ENCODE measurements around the gene ADAMTS5. TPM values are rescaled to one million over a fixed set of nuclear protein-coding genes. Genes with fewer than 3 reads are reported as not detected.

The ADAMTS5 gene
- total and polyA plus RNA-seq, 7 experiments from 2014 or later, result 0.03 to 0.12 TPM; not detected in 5

- DNase-seq (no peak), ATAC-seq (no peak)
- intact Hi-C loops (cut with micrococcal nuclease), result no loop called here
- Histone ChIP-seq H3K4me1 (ENCODE audit: control insufficient read depth in 2 of 2, insufficient read depth in 2 of 2, low read length in 2 of 2) (no peaks in the 10 kb centered on the region), H3K27me3 (ENCODE audit: control insufficient read depth in 2 of 2, insufficient read depth in 2 of 2, low read length in 2 of 2) (no peaks in the 10 kb centered on the region), H3K27ac (ENCODE audit: low read depth, low read length) (no peak overlapping the region), H3K9me3 (ENCODE audit: control insufficient read depth in 2 of 3, low read length in 3 of 3) (no peaks in the 10 kb centered on the region), H3K4me3 (ENCODE audit: low read length) (no peak overlapping the region), H3K36me3 (ENCODE audit: control insufficient read depth in 2 of 3, insufficient read depth in 3 of 3, low read length in 3 of 3) (no peaks in the 10 kb centered on the region)
- no peaks in the 10 kb centered on the region for H3K4me1 Mint-ChIP-seq
- H3K4me3 Mint-ChIP-seq, result no peak overlapping the region
- CTCF ChIA-PET, result no interaction called here
- peaks cover 0 to 2% (median 0%) of the 10 kb centered on the region in 11 donors for H3K9me3 Mint-ChIP-seq
- no peaks in the 10 kb centered on the region for H3K36me3 Mint-ChIP-seq
- POLR2A ChIA-PET, result no interaction called here
- H3K27ac Mint-ChIP-seq, result no peak overlapping the region
- H3K27me3 Mint-ChIP-seq, result peaks cover 0 to 16% (median 10%) of the 10 kb centered on the region in 5 donors
Measured at GRCh38 chr21:26936641-26937040, 30.2 kb downstream of the ADAMTS5 start.

DNA sequence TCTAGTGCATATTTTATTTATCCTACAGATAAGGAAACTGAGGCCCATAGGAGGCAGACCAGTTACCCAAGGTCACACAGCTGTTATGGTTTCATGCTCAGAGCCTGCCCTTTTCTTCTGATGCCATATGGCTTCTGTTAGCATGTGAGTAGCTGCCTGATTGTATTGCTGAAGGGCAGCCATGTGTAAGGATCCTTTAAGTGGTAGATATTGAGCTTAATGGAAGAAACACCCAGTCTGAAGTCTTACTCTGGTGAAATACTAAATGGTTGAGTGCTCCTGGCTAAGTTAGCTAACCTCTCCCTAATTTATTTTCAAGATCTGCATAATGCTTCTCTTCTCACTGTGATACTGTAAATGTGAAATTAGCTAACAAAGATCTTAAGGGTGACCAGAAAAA, 30.9 kb downstream of the ADAMTS5 start:
- no peak overlapping the region for H3K4me3 Mint-ChIP-seq
- Histone ChIP-seq H3K4me1 (ENCODE audit: control insufficient read depth in 2 of 2, insufficient read depth in 2 of 2, low read length in 2 of 2) (no peaks in the 10 kb centered on the region), H3K9me3 (ENCODE audit: control insufficient read depth in 2 of 3, low read length in 3 of 3) (no peaks in the 10 kb centered on the region), H3K4me3 (ENCODE audit: low read length) (no peak overlapping the region), H3K27me3 (ENCODE audit: control insufficient read depth in 2 of 2, insufficient read depth in 2 of 2, low read length in 2 of 2) (no peaks in the 10 kb centered on the region), H3K27ac (ENCODE audit: low read depth, low read length) (no peak overlapping the region), H3K36me3 (ENCODE audit: control insufficient read depth in 2 of 3, insufficient read depth in 3 of 3, low read length in 3 of 3) (no peaks in the 10 kb centered on the region)
- H3K9me3 Mint-ChIP-seq, result peaks cover 0 to 2% (median 0%) of the 10 kb centered on the region in 11 donors
- ATAC-seq, result no peak
- POLR2A ChIA-PET, result no interaction called here
- intact Hi-C loops (cut with micrococcal nuclease), result no loop called here
- H3K4me1 Mint-ChIP-seq, result no peaks in the 10 kb centered on the region
- H3K27me3 Mint-ChIP-seq, result peaks cover 0 to 16% (median 10%) of the 10 kb centered on the region in 5 donors
- CTCF ChIA-PET, result interaction anchor here (0.7 kb wide), 1 partner anchor 58 kb away, joined by 3 read pairs; no protein-coding TSS in a partner anchor
- DNase-seq, result no peak
- H3K27ac Mint-ChIP-seq, result no peak overlapping the region
- no peaks in the 10 kb centered on the region for H3K36me3 Mint-ChIP-seq

DNA sequence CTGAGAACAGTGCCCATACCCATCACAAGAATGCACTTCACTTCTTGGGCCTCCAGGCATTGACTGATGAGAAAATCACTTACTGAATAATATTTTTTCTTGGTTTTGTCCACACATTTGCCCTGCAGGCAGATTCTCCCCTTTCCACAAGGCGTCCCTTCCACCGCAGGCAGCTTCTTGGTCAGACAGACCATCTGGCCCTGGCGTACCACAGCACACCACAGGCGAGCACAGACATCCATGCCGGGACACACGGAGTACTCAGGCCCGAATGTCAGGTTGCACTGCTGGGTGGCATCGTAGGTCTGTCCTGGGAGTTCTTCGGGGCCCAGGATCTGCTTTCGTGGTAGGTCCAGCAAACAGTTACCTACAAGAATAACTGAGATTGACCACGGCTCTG, 32.5 kb downstream of the ADAMTS5 start:
- peaks cover 0 to 21% (median 10%) of the 10 kb centered on the region in 5 donors for H3K27me3 Mint-ChIP-seq
- CTCF ChIA-PET, result no interaction called here
- DNase-seq (no peak), ATAC-seq (no peak)
- no peaks in the 10 kb centered on the region for H3K36me3 ChIP-seq (ENCODE audit: control insufficient read depth in 2 of 3, insufficient read depth in 3 of 3, low read length in 3 of 3)
- H3K9me3 Mint-ChIP-seq, result peaks cover 0 to 2% (median 0%) of the 10 kb centered on the region in 11 donors
- POLR2A ChIA-PET, result no interaction called here
- H3K4me1 ChIP-seq (ENCODE audit: control insufficient read depth in 2 of 2, insufficient read depth in 2 of 2, low read length in 2 of 2), result no peaks in the 10 kb centered on the region
- intact Hi-C loops (cut with micrococcal nuclease), result no loop called here
- no peak overlapping the region for H3K27ac ChIP-seq (ENCODE audit: low read depth, low read length)
- no peak overlapping the region for H3K4me3 Mint-ChIP-seq
- no peaks in the 10 kb centered on the region for H3K27me3 ChIP-seq (ENCODE audit: control insufficient read depth in 2 of 2, insufficient read depth in 2 of 2, low read length in 2 of 2)
- no peak overlapping the region for H3K27ac Mint-ChIP-seq
- H3K9me3 ChIP-seq (ENCODE audit: control insufficient read depth in 2 of 3, low read length in 3 of 3), result no peaks in the 10 kb centered on the region
- no peaks in the 10 kb centered on the region for H3K36me3 Mint-ChIP-seq
- no peak overlapping the region for H3K4me3 ChIP-seq (ENCODE audit: low read length)
- H3K4me1 Mint-ChIP-seq, result no peaks in the 10 kb centered on the region

DNA sequence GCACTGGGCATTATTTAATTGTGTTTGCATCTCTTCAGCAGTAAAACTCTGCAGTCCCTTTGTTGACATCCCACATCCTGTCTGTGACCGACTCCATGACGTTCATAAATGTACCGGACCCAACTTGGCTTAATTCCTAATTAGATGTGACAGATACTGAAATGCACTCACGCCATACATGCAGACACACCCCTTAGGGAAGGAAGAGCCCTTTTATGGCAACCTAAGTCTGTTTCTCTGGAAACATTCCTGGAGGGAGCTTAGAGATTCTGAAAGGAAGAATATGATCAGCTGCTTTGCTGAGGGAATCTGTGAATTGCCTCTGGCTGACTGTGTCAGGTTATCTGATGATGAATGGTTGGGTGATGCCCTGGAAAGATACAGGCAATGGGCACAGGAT, 33.4 kb downstream of the ADAMTS5 start:
- H3K9me3 Mint-ChIP-seq, result peaks cover 0 to 1% (median 0%) of the 10 kb centered on the region in 11 donors
- Histone ChIP-seq H3K4me1 (ENCODE audit: control insufficient read depth in 2 of 2, insufficient read depth in 2 of 2, low read length in 2 of 2) (no peaks in the 10 kb centered on the region), H3K27me3 (ENCODE audit: control insufficient read depth in 2 of 2, insufficient read depth in 2 of 2, low read length in 2 of 2) (no peaks in the 10 kb centered on the region), H3K36me3 (ENCODE audit: control insufficient read depth in 2 of 3, insufficient read depth in 3 of 3, low read length in 3 of 3) (no peaks in the 10 kb centered on the region), H3K4me3 (ENCODE audit: low read length) (no peak overlapping the region), H3K9me3 (ENCODE audit: control insufficient read depth in 2 of 3, low read length in 3 of 3) (no peaks in the 10 kb centered on the region), H3K27ac (ENCODE audit: low read depth, low read length) (no peak overlapping the region)
- ATAC-seq (no peak), DNase-seq (no peak)
- no peak overlapping the region for H3K4me3 Mint-ChIP-seq
- ChIA-PET CTCF (no interaction called here), POLR2A (no interaction called here)
- H3K4me1 Mint-ChIP-seq, result no peaks in the 10 kb centered on the region
- peaks cover 0 to 21% (median 6%) of the 10 kb centered on the region in 5 donors for H3K27me3 Mint-ChIP-seq
- H3K27ac Mint-ChIP-seq, result no peak overlapping the region
- intact Hi-C loops (cut with micrococcal nuclease), result no loop called here
- no peaks in the 10 kb centered on the region for H3K36me3 Mint-ChIP-seq

DNA sequence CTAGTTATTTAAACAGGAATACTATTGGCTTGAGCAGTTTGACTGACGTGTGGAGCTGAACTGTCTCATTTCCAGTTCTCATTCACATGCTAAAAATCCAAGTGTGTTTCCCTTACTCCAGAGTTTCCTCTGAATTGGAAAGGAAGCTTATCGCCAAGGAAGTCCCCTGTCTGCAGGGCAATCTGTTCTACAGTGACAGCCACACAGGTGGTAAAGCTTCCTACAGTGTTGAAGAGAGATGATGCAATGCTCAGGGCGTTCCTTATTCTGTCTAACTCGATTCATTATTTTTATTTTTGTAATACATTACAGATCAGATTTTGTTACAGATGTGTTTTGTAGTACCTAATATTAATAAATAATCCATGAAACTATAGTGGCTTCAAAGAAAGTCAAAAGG, 41.3 kb downstream of the ADAMTS5 start:
- Mint-ChIP-seq H3K36me3 (no peaks in the 10 kb centered on the region), H3K9me3 (no peaks in the 10 kb centered on the region), H3K27ac (no peak overlapping the region), H3K4me3 (no peak overlapping the region), H3K27me3 (peaks cover 0 to 22% (median 4%) of the 10 kb centered on the region in 5 donors), H3K4me1 (no peaks in the 10 kb centered on the region)
- no peaks in the 10 kb centered on the region for H3K27me3 ChIP-seq (ENCODE audit: control insufficient read depth in 2 of 2, insufficient read depth in 2 of 2, low read length in 2 of 2)
- ChIA-PET POLR2A (no interaction called here), CTCF (no interaction called here)
- H3K36me3 ChIP-seq (ENCODE audit: control insufficient read depth in 2 of 3, insufficient read depth in 3 of 3, low read length in 3 of 3), result no peaks in the 10 kb centered on the region
- no peak overlapping the region for H3K27ac ChIP-seq (ENCODE audit: low read depth, low read length)
- no peak overlapping the region for H3K4me3 ChIP-seq (ENCODE audit: low read length)
- no peaks in the 10 kb centered on the region for H3K4me1 ChIP-seq (ENCODE audit: control insufficient read depth in 2 of 2, insufficient read depth in 2 of 2, low read length in 2 of 2)
- H3K9me3 ChIP-seq (ENCODE audit: control insufficient read depth in 2 of 3, low read length in 3 of 3), result no peaks in the 10 kb centered on the region
- DNase-seq (no peak), ATAC-seq (no peak)
- intact Hi-C loops (cut with micrococcal nuclease), result no loop called here

- Histone ChIP-seq H3K4me3 (ENCODE audit: low read length) (no peak overlapping the region), H3K4me1 (ENCODE audit: control insufficient read depth in 2 of 2, insufficient read depth in 2 of 2, low read length in 2 of 2) (no peaks in the 10 kb centered on the region), H3K9me3 (ENCODE audit: control insufficient read depth in 2 of 3, low read length in 3 of 3) (no peaks in the 10 kb centered on the region), H3K27me3 (ENCODE audit: control insufficient read depth in 2 of 2, insufficient read depth in 2 of 2, low read length in 2 of 2) (no peaks in the 10 kb centered on the region), H3K36me3 (ENCODE audit: control insufficient read depth in 2 of 3, insufficient read depth in 3 of 3, low read length in 3 of 3) (no peaks in the 10 kb centered on the region), H3K27ac (ENCODE audit: low read depth, low read length) (no peak overlapping the region)
- Mint-ChIP-seq H3K4me3 (no peak overlapping the region), H3K27ac (no peak overlapping the region), H3K4me1 (no peaks in the 10 kb centered on the region), H3K36me3 (no peaks in the 10 kb centered on the region), H3K9me3 (no peaks in the 10 kb centered on the region), H3K27me3 (peaks cover 0 to 18% (median 4%) of the 10 kb centered on the region in 5 donors)
- ChIA-PET POLR2A (no interaction called here), CTCF (no interaction called here)
- intact Hi-C loops (cut with micrococcal nuclease), result no loop called here
- ATAC-seq, result no peak
- no peak for DNase-seq
Measured at GRCh38 chr21:26925122-26925521, 41.8 kb downstream of the ADAMTS5 start.

- intact Hi-C loops (cut with micrococcal nuclease), result no loop called here
- H3K27ac Mint-ChIP-seq, result no peak overlapping the region
Measured at GRCh38 chr21:26923986-26924385, 42.9 kb downstream of the ADAMTS5 start.

More at GRCh38 chr21:26923986-26924385, 42.9 kb downstream of the ADAMTS5 start:
- ATAC-seq (no peak), DNase-seq (no peak)
- CTCF ChIA-PET, result no interaction called here
- H3K4me1 Mint-ChIP-seq, result no peaks in the 10 kb centered on the region
- H3K27me3 Mint-ChIP-seq, result peaks cover 0 to 12% (median 4%) of the 10 kb centered on the region in 5 donors
- POLR2A ChIA-PET, result no interaction called here
- no peaks in the 10 kb centered on the region for H3K4me1 ChIP-seq (ENCODE audit: control insufficient read depth in 2 of 2, insufficient read depth in 2 of 2, low read length in 2 of 2)
- no peaks in the 10 kb centered on the region for H3K36me3 Mint-ChIP-seq
- no peaks in the 10 kb centered on the region for H3K9me3 Mint-ChIP-seq
- H3K36me3 ChIP-seq (ENCODE audit: control insufficient read depth in 2 of 3, insufficient read depth in 3 of 3, low read length in 3 of 3), result no peaks in the 10 kb centered on the region
- H3K27me3 ChIP-seq (ENCODE audit: control insufficient read depth in 2 of 2, insufficient read depth in 2 of 2, low read length in 2 of 2), result no peaks in the 10 kb centered on the region
- H3K4me3 ChIP-seq (ENCODE audit: low read length), result no peak overlapping the region
- no peaks in the 10 kb centered on the region for H3K9me3 ChIP-seq (ENCODE audit: control insufficient read depth in 2 of 3, low read length in 3 of 3)
- H3K4me3 Mint-ChIP-seq, result no peak overlapping the region
- H3K27ac ChIP-seq (ENCODE audit: low read depth, low read length), result no peak overlapping the region
